Adipose tissue (tissue), 3 donors: ENCODE data around the gene SPR. TPM values are rescaled to one million over a fixed set of nuclear protein-coding genes. Genes with fewer than 3 reads are reported as not detected.
"Not testable (repeated sequence)": the region's sequence is repeated elsewhere in the genome, so short reads cannot be mapped to it uniquely, and the experiment has no call there.

Experiments used
- H3K27ac ChIP-seq: one replicate; pipeline ENCODE4 v1.5.1; 2013; ENCODE audit warnings: low read depth, low read length
- whole genome bisulfite sequencing, 3 donors: extraction: QIAGEN DNeasy Blood & Tissue Kit; methylation state at CpG; one replicate each; pipeline ENCODE4 v1.1.7; 2013; 5-methylcytosine and 5-hydroxymethylcytosine counted together
- polyA plus RNA-seq, 3 donors: library from polyadenylated mRNA; stranded (reverse); fragments of 200-250 nt; gene quantifications; one replicate each; pipeline ENCODE4 v1.2.3, GENCODE V29; 2013
- donor health status: healthy with polysubstance abuse.
- donor health status: Bipolar disorder and iron deficiency.
- donor health status: healthy.

The SPR gene
- polyA plus RNA-seq, 3 donors, result 29.0 to 57.6 (median 34.9) TPM

DNA sequence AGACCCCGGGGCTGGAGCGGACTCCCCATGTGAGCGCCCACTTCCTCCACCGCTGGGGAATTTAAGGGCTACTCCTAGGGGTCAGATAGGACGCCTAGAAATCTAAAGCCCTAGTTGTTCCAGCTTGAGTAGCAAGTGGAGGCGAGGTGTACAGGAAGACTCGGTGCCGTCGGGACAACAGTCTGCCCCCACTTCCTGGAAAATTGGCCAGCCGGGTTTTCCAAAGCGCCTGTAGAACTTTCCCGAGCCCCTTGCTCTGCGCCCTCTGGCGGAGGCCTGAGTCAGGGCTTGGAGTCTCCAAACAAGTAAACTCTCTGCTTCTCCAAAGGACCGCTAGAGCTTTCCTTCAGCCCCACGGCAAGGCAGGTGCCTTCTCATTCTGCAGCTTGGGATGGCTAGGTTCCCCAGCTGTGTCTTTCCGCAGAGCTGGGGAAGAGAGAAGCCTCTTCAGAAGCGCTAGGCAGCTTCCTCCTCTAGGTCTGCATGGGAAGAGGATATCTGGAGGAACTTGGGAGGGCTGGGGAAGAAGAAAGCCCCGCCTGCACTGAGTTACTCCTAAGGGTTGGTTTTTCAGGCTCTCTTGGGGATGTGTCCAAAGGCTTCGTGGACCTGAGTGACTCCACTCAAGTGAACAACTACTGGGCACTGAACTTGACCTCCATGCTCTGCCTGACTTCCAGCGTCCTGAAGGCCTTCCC, 681 bp downstream of the SPR start:
- WGBS, 3 donors, result 6 to 9% (median 8%) methylated on average over 21 of the region's 21 CpGs
- H3K27ac ChIP-seq, result no peak overlapping the region

GRCh38 chr2:72888438-72889202, 1.4 kb downstream of the SPR start:
- 72 to 80% (median 72%) methylated on average over 11 of the region's 11 CpGs for WGBS, 3 donors
- no peak overlapping the region for H3K27ac ChIP-seq

DNA sequence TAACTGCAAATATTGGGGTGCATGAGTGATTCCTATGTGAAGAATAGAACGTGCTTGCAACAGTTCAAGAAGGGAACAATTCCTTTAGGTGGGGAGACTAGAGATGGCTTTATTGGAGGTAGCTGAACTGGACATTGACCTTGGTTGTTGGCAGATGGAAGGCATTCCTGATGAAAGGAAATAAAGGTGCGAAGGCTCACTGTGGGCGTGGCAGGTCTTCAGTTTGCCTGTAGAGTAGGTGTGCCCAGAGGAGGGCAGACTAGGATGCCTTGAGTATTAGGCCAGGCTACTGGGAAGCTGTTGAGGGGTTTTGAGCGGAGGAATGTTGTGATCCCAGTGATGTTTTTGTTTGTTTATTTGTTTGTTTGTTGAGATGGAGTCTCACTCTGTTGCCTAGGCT, 2.8 kb downstream of the SPR start:
- no peak overlapping the region for H3K27ac ChIP-seq
- WGBS, 3 donors, result 79 to 94% (median 93%) methylated on average over 4 of the region's 4 CpGs

DNA sequence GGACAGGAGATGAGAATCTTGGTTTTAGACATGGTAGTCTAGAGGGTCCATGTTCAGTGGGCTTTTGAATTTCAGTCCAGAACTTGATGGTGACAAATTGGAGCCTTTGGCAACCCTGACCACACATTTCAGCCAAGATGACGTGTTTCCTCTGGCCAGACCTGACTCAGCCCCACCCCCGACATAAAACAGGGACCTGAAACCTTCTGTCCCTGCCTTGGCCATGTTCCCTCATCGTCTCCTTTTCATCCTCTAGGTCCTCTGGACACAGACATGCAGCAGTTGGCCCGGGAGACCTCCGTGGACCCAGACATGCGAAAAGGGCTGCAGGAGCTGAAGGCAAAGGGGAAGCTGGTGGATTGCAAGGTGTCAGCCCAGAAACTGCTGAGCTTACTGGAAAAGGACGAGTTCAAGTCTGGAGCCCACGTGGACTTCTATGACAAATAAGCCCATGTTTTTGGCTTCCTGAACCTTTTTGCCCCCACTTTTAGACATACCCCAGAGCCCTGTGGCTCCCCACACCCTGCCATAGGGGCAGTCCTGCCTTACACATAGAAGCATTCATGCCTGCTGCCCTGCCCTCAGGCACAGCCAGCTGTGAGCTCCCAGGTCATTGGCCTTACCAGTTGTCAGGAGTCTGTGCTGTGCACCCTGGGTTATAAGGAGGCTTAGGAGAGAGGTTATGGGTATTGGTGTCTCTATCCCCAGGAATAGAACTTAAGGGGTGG, 4.0 kb downstream of the SPR start:
- 64 to 78% (median 69%) methylated on average over 8 of the region's 8 CpGs for WGBS, 3 donors

GRCh38 chr2:72892506-72893173, 5.4 kb downstream of the SPR start:
- H3K27ac ChIP-seq, result no peak overlapping the region
- 9 to 14% (median 10%) methylated on average over 11 of the region's 11 CpGs for WGBS, 3 donors

More for the DNA sequence above, 4.0 kb downstream of the SPR start:
- H3K27ac ChIP-seq, result no peak overlapping the region

- no peak overlapping the region for H3K27ac ChIP-seq
- 49 to 53% (median 52%) methylated on average over 15 of the region's 15 CpGs for WGBS, 3 donors
These were observed 6.5 kb downstream of the SPR start for GRCh38 chr2:72893594-72894319.

GRCh38 chr2:72894514-72894913, 7.3 kb downstream of the SPR start:
- 85 to 91% (median 90%) methylated on average over 9 of the region's 9 CpGs for WGBS, 3 donors
- H3K27ac ChIP-seq, result no peak overlapping the region

DNA sequence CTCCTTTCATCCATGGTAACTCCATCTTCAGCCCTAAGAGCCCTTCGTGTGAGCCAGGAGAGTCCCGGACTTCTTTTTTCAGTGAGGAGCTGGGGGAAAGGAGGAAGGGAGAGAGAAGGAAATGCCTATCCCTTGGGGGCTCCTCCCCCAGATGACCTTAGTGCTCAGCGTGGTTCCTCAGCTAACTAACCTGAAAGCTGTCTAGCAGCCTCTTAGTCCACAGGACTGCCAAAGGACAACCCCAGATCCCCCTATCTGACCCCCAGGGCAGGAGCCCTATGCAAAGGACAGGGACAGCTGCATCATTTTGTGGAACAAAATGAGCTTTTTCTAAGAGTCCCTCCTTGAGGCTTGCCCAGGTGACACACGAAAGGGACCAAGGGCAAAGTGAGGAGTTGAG, 7.9 kb downstream of the SPR start:
- H3K27ac ChIP-seq, result no peak overlapping the region
- 9 to 11% (median 9%) methylated on average over 4 of the region's 4 CpGs for WGBS, 3 donors

- H3K27ac ChIP-seq, result no peak overlapping the region
- WGBS, 3 donors, result 7 to 15% (median 12%) methylated on average over 14 to 16 of the region's 16 CpGs
These were observed 8.6 kb downstream of the SPR start for GRCh38 chr2:72895759-72896281.

DNA sequence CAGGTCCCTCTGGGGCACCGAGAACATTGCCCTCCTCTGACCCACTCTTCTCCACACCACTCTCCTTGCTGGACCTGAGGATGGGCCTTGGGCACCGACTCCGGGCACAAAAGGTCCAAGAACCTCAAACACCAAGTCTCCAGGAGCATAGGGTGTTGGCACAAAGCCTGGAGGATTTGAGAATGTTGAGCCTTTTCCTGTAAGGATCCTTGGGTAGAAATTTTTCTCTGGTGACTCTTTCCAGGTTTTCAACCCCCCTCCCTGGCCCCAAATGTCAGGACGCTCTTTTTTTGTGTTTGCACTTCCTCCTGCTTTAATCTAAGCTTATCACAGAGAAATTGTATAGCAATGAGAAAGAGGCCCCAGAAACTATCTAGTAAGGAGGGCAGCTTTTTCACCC, 9.2 kb downstream of the SPR start:
- H3K27ac ChIP-seq, result no peak overlapping the region
- 79 to 84% (median 79%) methylated on average over 4 of the region's 4 CpGs for WGBS, 3 donors

DNA sequence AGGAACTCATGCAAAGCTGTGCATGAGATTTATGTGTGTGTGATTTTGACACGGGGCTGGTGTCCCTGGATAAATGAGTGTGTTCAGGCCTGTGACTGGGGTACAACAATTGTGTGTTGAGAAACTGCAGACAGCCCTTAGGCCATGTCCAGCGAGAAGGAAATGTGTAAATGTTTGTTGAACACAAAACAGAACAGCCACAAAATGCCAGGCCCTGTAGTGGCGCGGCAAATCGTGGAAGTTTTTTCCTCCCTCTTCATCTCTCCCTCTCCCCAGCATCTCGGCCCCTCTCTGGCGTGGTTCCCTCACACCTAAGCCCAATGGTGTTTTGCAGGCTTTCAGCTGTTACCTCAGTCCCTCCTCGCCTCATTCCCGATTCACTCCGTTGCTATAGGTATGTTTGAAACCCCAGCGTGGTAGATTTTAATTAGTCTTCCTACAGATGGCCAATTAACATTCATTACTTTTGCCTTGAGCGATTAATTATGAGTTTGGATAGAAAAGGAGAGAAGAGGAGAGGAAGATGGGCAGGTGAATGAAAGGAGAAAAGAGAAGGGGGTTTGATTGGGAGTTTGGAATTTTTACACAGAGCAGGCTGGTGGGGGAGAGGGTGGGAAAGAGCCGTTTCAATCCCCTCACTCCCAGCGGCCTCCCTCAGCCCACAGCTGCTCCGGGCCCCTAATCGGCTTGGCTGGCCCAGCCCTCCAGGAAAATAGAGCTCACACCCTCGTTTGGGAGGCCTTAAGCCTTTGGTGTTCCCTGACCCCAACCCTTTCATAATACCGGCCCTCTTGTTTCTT, 10.8 kb downstream of the SPR start:
- WGBS, 3 donors, result 73 to 80% (median 73%) methylated on average over 18 of the region's 18 CpGs

GRCh38 chr2:72898585-72898906, 11.3 kb downstream of the SPR start:
- no peak overlapping the region for H3K27ac ChIP-seq
- 72 to 74% (median 74%) methylated on average over 2 of the region's 2 CpGs for WGBS, 3 donors

More for the DNA sequence above, 10.8 kb downstream of the SPR start:
- no peak overlapping the region for H3K27ac ChIP-seq

- no peak overlapping the region for H3K27ac ChIP-seq
- WGBS, 3 donors, result 77 to 80% (median 77%) methylated on average over 5 of the region's 5 CpGs
These were observed 13.1 kb downstream of the SPR start for GRCh38 chr2:72900191-72900825.

- H3K27ac ChIP-seq, result no peak overlapping the region
- WGBS, 3 donors, result 42 to 52% (median 44%) methylated on average over 3 of the region's 3 CpGs
These were observed 14.2 kb downstream of the SPR start for GRCh38 chr2:72901426-72901825.

DNA sequence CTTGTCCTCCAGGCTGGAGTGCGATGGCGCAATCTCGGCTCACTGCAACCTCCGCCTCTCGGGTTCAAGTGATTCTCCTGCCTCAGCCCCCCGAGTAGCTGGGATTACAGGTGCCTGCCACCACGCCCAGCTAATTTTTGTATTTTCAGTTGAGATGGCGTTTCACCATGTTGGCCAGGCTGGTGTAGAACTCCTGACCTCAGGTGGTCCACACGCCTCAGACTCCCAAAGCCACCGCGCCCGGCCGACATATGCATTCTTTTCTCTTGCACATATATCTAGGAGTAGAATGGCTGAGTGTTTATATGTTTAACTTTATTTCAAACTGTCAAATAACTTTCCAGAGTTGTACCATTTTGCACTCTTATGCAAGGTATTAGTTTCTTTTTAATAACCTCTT, 20.2 kb downstream of the SPR start:
- WGBS, 3 donors, result 88 to 90% (median 89%) methylated on average over 13 of the region's 13 CpGs
- not testable (repeated sequence) for H3K27ac ChIP-seq

- 85 to 86% (median 85%) methylated on average over 3 of the region's 3 CpGs for WGBS, 3 donors
- no peak overlapping the region for H3K27ac ChIP-seq
These were observed 21.5 kb downstream of the SPR start for GRCh38 chr2:72908741-72909140.

GRCh38 chr2:72911256-72911655, 24.0 kb downstream of the SPR start:
- no peak overlapping the region for H3K27ac ChIP-seq
- WGBS, 3 donors, result 32 to 57% (median 52%) methylated on average over 1 of the region's 1 CpG
